CD4-positive, CD25-positive, alpha-beta regulatory T cell (primary cell): ENCODE data around the gene AHRR. TPM values are rescaled to one million over a fixed set of nuclear protein-coding genes. Genes with fewer than 3 reads are reported as not detected.

ENCODE experiments used
- ATAC-seq, 2 donors: fragments of 150-1000 bp; cut with Tn5 transposase; one replicate each; pipeline ENCODE4 v1.10.0; 2021; ENCODE audit warnings: low read depth in 2 of 2, moderate number of reproducible peaks in 2 of 2, moderate library complexity in 1 of 2
- DNase-seq, 3 donors: peaks; one replicate each; pipeline versions ENCODE4 v3.0.0 to v3.0.0-alpha.2; 2012 to 2022; ENCODE audit warnings: mixed read lengths in 1 of 3
- H3K27ac ChIP-seq: one replicate; pipeline ENCODE4 v1.7.0; 2013; ENCODE audit warnings: mild to moderate bottlenecking, low read length; ENCODE audit not compliant: insufficient read depth, poor library complexity, severe bottlenecking
- H3K27me3 ChIP-seq: one replicate; pipeline ENCODE4 v1.7.0; 2013; ENCODE audit warnings: low read length; ENCODE audit not compliant: control insufficient read depth, insufficient read depth
- H3K36me3 ChIP-seq: one replicate; pipeline ENCODE4 v1.7.0; 2013; ENCODE audit warnings: mild to moderate bottlenecking, low read length, moderate library complexity; ENCODE audit not compliant: control insufficient read depth, insufficient read depth
- H3K4me1 ChIP-seq: 2 replicates; pipeline ENCODE4 v1.7.0; 2013; ENCODE audit warnings: mild to moderate bottlenecking, low read length; ENCODE audit not compliant: insufficient read depth, control insufficient read depth, poor library complexity, severe bottlenecking
- H3K4me3 ChIP-seq: one replicate; pipeline ENCODE4 v1.7.0; 2013; ENCODE audit warnings: low read depth, mild to moderate bottlenecking, low read length, moderate library complexity
- H3K9me3 ChIP-seq, 2 experiments: 1 replicate in 1 of 2; 2 replicates in 1 of 2; pipeline ENCODE4 v1.7.0; 2013; ENCODE audit warnings: low read length in 2 of 2, mild to moderate bottlenecking in 1 of 2, moderate library complexity in 1 of 2; ENCODE audit not compliant: control insufficient read depth in 2 of 2
- H3K27ac Mint-ChIP-seq, 3 donors: one replicate each; pipeline ENCODE4 v1.8.0; 2020 to 2022; ENCODE audit warnings: mild to moderate bottlenecking in 3 of 3, mixed read lengths in 3 of 3, moderate library complexity in 2 of 3
- H3K27me3 Mint-ChIP-seq: one replicate; pipeline ENCODE4 v1.8.0; 2022; ENCODE audit warnings: mild to moderate bottlenecking, mixed read lengths
- H3K36me3 Mint-ChIP-seq: one replicate; pipeline ENCODE4 v1.8.0; 2020; ENCODE audit warnings: mixed read lengths
- H3K4me1 Mint-ChIP-seq, 4 donors: one replicate each; pipeline ENCODE4 v1.8.0; 2020 to 2022; ENCODE audit warnings: mixed read lengths in 4 of 4, mild to moderate bottlenecking in 1 of 4
- H3K4me3 Mint-ChIP-seq, 4 donors: one replicate each; pipeline ENCODE4 v1.8.0; 2020 to 2022; ENCODE audit warnings: mild to moderate bottlenecking in 4 of 4, mixed read lengths in 4 of 4, moderate library complexity in 3 of 4
- H3K9me3 Mint-ChIP-seq, 7 donors: one replicate each; pipeline ENCODE4 v1.8.0; 2020 to 2022; ENCODE audit warnings: mixed read lengths in 7 of 7, mild to moderate bottlenecking in 3 of 7, moderate library complexity in 2 of 7
- polyA plus RNA-seq, 4 donors: library from polyadenylated mRNA; unstranded; fragments of 300-500 nt; fragmentation: Illumina TruSeq; gene quantifications; one replicate each; pipeline ENCODE4 v1.2.3, GENCODE V29; 2021
- total RNA-seq: library from RNA; stranded (reverse); gene quantifications from one replicate; pipeline ENCODE4 v1.2.3, GENCODE V29; 2022

The AHRR gene
- total and polyA plus RNA-seq, 5 donors from 2014 or later = 0.20 to 4.5 (median 0.72) TPM

GRCh38 chr5:422323-423232, 101.1 kb downstream of the AHRR start:
- Histone ChIP-seq H3K27me3 (no peaks in the 10 kb centered on the region), H3K9me3 (no peaks in the 10 kb centered on the region), H3K27ac (no peak overlapping the region), H3K36me3 (no peaks in the 10 kb centered on the region), H3K4me3 (no peak overlapping the region), H3K4me1 (no peaks in the 10 kb centered on the region)
- H3K36me3 Mint-ChIP-seq = no peaks in the 10 kb centered on the region
- no peaks in the 10 kb centered on the region for H3K27me3 Mint-ChIP-seq
- no peak overlapping the region for H3K4me3 Mint-ChIP-seq
- no peaks in the 10 kb centered on the region for H3K4me1 Mint-ChIP-seq
- ATAC-seq (no peak), DNase-seq (no peak)
- no peak overlapping the region for H3K27ac Mint-ChIP-seq
- peaks cover 0 to 3% (median 0%) of the 10 kb centered on the region in 7 donors for H3K9me3 Mint-ChIP-seq

- H3K36me3 ChIP-seq = no peaks in the 10 kb centered on the region
- H3K27me3 ChIP-seq = no peaks in the 10 kb centered on the region
- no peak overlapping the region for H3K27ac ChIP-seq
- no peak for DNase-seq
- H3K9me3 ChIP-seq = no peaks in the 10 kb centered on the region
- no peak overlapping the region for H3K27ac Mint-ChIP-seq
- H3K4me1 Mint-ChIP-seq = no peaks in the 10 kb centered on the region
- no peaks in the 10 kb centered on the region for H3K4me1 ChIP-seq
- no peak for ATAC-seq
- no peaks in the 10 kb centered on the region for H3K36me3 Mint-ChIP-seq
- no peak overlapping the region for H3K4me3 ChIP-seq
- no peak overlapping the region for H3K4me3 Mint-ChIP-seq
- H3K9me3 Mint-ChIP-seq = peaks cover 0 to 3% (median 0%) of the 10 kb centered on the region in 7 donors
- no peaks in the 10 kb centered on the region for H3K27me3 Mint-ChIP-seq
Observed at GRCh38 chr5:423233-423565, 101.7 kb downstream of the AHRR start.

- ATAC-seq (no peak), DNase-seq (no peak)
- Histone ChIP-seq H3K4me1 (no peaks in the 10 kb centered on the region), H3K4me3 (no peak overlapping the region), H3K27me3 (no peaks in the 10 kb centered on the region), H3K9me3 (no peaks in the 10 kb centered on the region), H3K27ac (no peak overlapping the region), H3K36me3 (no peaks in the 10 kb centered on the region)
- no peaks in the 10 kb centered on the region for H3K4me1 Mint-ChIP-seq
- no peak overlapping the region for H3K4me3 Mint-ChIP-seq
- no peaks in the 10 kb centered on the region for H3K36me3 Mint-ChIP-seq
- peaks cover 0 to 3% (median 0%) of the 10 kb centered on the region in 7 donors for H3K9me3 Mint-ChIP-seq
- no peak overlapping the region for H3K27ac Mint-ChIP-seq
- no peaks in the 10 kb centered on the region for H3K27me3 Mint-ChIP-seq
Observed at GRCh38 chr5:423626-424261, 102.2 kb downstream of the AHRR start.

- no peaks in the 10 kb centered on the region for H3K36me3 ChIP-seq
- DNase-seq (no peak), ATAC-seq (no peak)
- no peaks in the 10 kb centered on the region for H3K4me1 ChIP-seq
- Mint-ChIP-seq H3K27ac (no peak overlapping the region), H3K4me3 (no peak overlapping the region), H3K4me1 (no peaks in the 10 kb centered on the region), H3K27me3 (no peaks in the 10 kb centered on the region), H3K9me3 (peaks cover 0 to 3% (median 0%) of the 10 kb centered on the region in 7 donors), H3K36me3 (no peaks in the 10 kb centered on the region)
- H3K4me3 ChIP-seq = no peak overlapping the region
- no peaks in the 10 kb centered on the region for H3K9me3 ChIP-seq
- H3K27me3 ChIP-seq = no peaks in the 10 kb centered on the region
- H3K27ac ChIP-seq = no peak overlapping the region
Observed at GRCh38 chr5:424301-425110, 103.0 kb downstream of the AHRR start.

- ATAC-seq = no peak
- Mint-ChIP-seq H3K27ac (no peak overlapping the region), H3K4me1 (no peaks in the 10 kb centered on the region), H3K36me3 (no peaks in the 10 kb centered on the region), H3K9me3 (no peaks in the 10 kb centered on the region), H3K27me3 (no peaks in the 10 kb centered on the region), H3K4me3 (no peak overlapping the region)
- H3K27ac ChIP-seq = no peak overlapping the region
- no peaks in the 10 kb centered on the region for H3K4me1 ChIP-seq
- DNase-seq = peak in 1 of 3 donors; percentile 41
- no peaks in the 10 kb centered on the region for H3K9me3 ChIP-seq
- no peaks in the 10 kb centered on the region for H3K27me3 ChIP-seq
- H3K36me3 ChIP-seq = no peaks in the 10 kb centered on the region
- H3K4me3 ChIP-seq = no peak overlapping the region
Observed at GRCh38 chr5:425714-426113, 104.2 kb downstream of the AHRR start.

GRCh38 chr5:426392-426976, 105.0 kb downstream of the AHRR start:
- ATAC-seq = no peak

GRCh38 chr5:427415-428087, 106.0 kb downstream of the AHRR start:
- no peak for DNase-seq
- no peaks in the 10 kb centered on the region for H3K9me3 Mint-ChIP-seq
- no peak overlapping the region for H3K27ac ChIP-seq
- no peaks in the 10 kb centered on the region for H3K27me3 Mint-ChIP-seq
- no peaks in the 10 kb centered on the region for H3K4me1 Mint-ChIP-seq
- H3K4me3 ChIP-seq = no peak overlapping the region
- H3K36me3 Mint-ChIP-seq = no peaks in the 10 kb centered on the region
- H3K27ac Mint-ChIP-seq = no peak overlapping the region
- H3K4me1 ChIP-seq = no peaks in the 10 kb centered on the region
- no peaks in the 10 kb centered on the region for H3K27me3 ChIP-seq
- no peak overlapping the region for H3K4me3 Mint-ChIP-seq
- ATAC-seq = no peak
- no peaks in the 10 kb centered on the region for H3K9me3 ChIP-seq
- no peaks in the 10 kb centered on the region for H3K36me3 ChIP-seq

More at GRCh38 chr5:426392-426976, 105.0 kb downstream of the AHRR start:
- Mint-ChIP-seq H3K4me3 (no peak overlapping the region), H3K27ac (no peak overlapping the region), H3K4me1 (no peaks in the 10 kb centered on the region), H3K9me3 (no peaks in the 10 kb centered on the region), H3K27me3 (no peaks in the 10 kb centered on the region), H3K36me3 (no peaks in the 10 kb centered on the region)
- no peaks in the 10 kb centered on the region for H3K27me3 ChIP-seq
- no peaks in the 10 kb centered on the region for H3K9me3 ChIP-seq
- H3K27ac ChIP-seq = no peak overlapping the region
- no peaks in the 10 kb centered on the region for H3K36me3 ChIP-seq
- H3K4me1 ChIP-seq = no peaks in the 10 kb centered on the region
- no peak overlapping the region for H3K4me3 ChIP-seq
- DNase-seq = no peak
